Measurements from ENCODE around the gene ARHGAP25. TPM values are rescaled to one million over a fixed set of nuclear protein-coding genes. Genes with fewer than 3 reads are reported as not detected.

ARHGAP25 gene
- total and polyA plus RNA-seq, 10 of the 15 experiments (the other 5 are each of a cell fraction or from before 2014, with no cell fraction given), result 0.15 to 1.0 (median 0.46) TPM

DNA sequence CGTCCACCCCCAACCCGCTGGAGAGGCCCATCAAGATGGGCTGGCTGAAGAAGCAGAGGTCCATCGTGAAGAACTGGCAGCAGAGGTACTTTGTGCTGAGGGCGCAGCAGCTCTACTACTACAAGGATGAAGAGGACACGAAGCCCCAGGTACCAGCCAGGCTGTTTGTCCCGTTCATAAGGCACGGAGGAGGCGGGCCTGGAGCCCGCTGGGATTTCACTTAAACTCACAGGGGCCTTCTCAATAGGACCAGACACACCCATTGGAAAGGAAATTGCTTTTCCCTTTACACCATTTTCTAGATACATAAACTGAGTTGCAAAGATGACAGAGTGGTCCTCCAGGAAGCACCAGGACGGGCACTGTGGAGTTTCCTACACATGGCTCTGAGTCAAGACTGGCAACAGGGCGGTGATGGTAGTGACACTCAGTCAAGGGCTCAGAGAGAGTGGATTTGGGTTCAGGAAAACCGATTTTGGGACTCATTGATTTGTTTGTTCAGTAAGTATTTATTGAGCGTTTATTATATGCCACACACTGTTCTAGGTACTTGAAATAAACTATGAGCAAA is 40.7 kb downstream of the ARHGAP25 start:
- H3K9me3 ChIP-seq (replicated peaks; ENCODE audit: control insufficient read depth, insufficient read depth, low read length), result no peaks in the 10 kb centered on the region
- peak overlapping the region; percentile 32 for H3K4me2 ChIP-seq (ENCODE audit: control insufficient read depth, insufficient read depth)
- ChIA-PET CTCF (no interaction called here), RAD21 (ENCODE audit: unreplicated experiment) (no interaction called here), SMC1A (ENCODE audit: uncharacterized antibody, unreplicated experiment) (no interaction called here), POLR2A (no interaction called here)
- WGBS (ENCODE audit: insufficient coverage, insufficient replicate concordance, low lambda C conversion rate, missing lambda C conversion rate), result 43% methylated on average over 13 of the region's 13 CpGs
- DNase-seq (ENCODE audit: low read depth, low spot score) (no peak), ATAC-seq (no peak), FAIRE-seq (no peak)
- intact Hi-C loops (cut with micrococcal nuclease; ENCODE audit: unreplicated experiment) (no loop called here), in situ Hi-C loops (cut with MboI) (no loop called here)
- no peaks in the 10 kb centered on the region for H3K79me2 ChIP-seq (ENCODE audit: control insufficient read depth, insufficient read depth, low read length)
- H3K4me1 ChIP-seq (ENCODE audit: control insufficient read depth, insufficient read depth, low read length), result peaks cover 33% of the 10 kb centered on the region
- no peaks in the 10 kb centered on the region for H4K20me1 ChIP-seq (ENCODE audit: control insufficient read depth, insufficient read depth)
- H3K4me3 ChIP-seq, result 0 out of 2 replicates have a peak overlapping the region, but pooled peaks have one; percentile 18
- H3K27me3 ChIP-seq (replicated peaks in 1 of 2; ENCODE audit: control insufficient read depth in 2 of 2, insufficient read depth in 2 of 2, low read length in 1 of 2), result peaks cover 2 to 4% of the 10 kb centered on the region in 2 experiments; a peak in 3 of 4 replicates
- no TSS peak for BruUV-seq (replicated peaks)
- no peaks in the 10 kb centered on the region for H3K36me3 ChIP-seq (ENCODE audit: control insufficient read depth in 2 of 2, insufficient read depth in 2 of 2, low read length in 1 of 2)
- no peak overlapping the region for H2AFZ ChIP-seq (ENCODE audit: control insufficient read depth, low read depth, low read length)
- H3K9ac ChIP-seq (ENCODE audit: control insufficient read depth, insufficient read depth, low read length), result no peak overlapping the region; the same call in 1 of the 2 replicates
- no peak overlapping the region for H3K27ac ChIP-seq (ENCODE audit: control insufficient read depth, insufficient read depth)
- TF ChIP-seq SREBF2 (IDR thresholded peaks at IDR 0.05; ENCODE audit: low read length), result no peak
- TF ChIP-seq ZNF217 (IDR thresholded peaks at IDR 0.05), result no peak
- TF ChIP-seq MAX (IDR thresholded peaks at IDR 0.05; ENCODE audit: low read depth, low read length), result no peak
- no peak for TF ChIP-seq TARDBP (IDR thresholded peaks at IDR 0.05; ENCODE audit: borderline replicate concordance)
- TF ChIP-seq ATF2 (IDR thresholded peaks at IDR 0.05; ENCODE audit: low read length), result no peak
- TF ChIP-seq ZNF384 (IDR thresholded peaks at IDR 0.05; ENCODE audit: borderline replicate concordance, low read depth, low read length), result no peak

All from GM12878 (cell line).